Bronchial epithelial cell (primary cell): ENCODE results near the gene GPR61. TPM values are rescaled to one million over a fixed set of nuclear protein-coding genes. Genes with fewer than 3 reads are reported as not detected.

Experiments
- DNase-seq: peaks from one replicate; pipeline ENCODE4 v3.0.0-alpha.2; 2010; ENCODE audit warnings: low read depth
- FAIRE-seq: peaks from 2 replicates; lab custom pipeline; 2011; peaks lifted over from hg19 to GRCh38; lab: Jason Lieb, UNC
- H3K27me3 ChIP-seq: 2 replicates; pipeline ENCODE4 v1.5.1; 2011; ENCODE audit warnings: low read length; ENCODE audit not compliant: control insufficient read depth, insufficient read depth
- H3K36me3 ChIP-seq: 2 replicates; pipeline ENCODE4 v1.5.1; 2011; ENCODE audit warnings: low read length; ENCODE audit not compliant: control insufficient read depth, insufficient read depth
- H3K4me3 ChIP-seq: 2 replicates; pipeline ENCODE4 v1.5.1; 2011; ENCODE audit warnings: mild to moderate bottlenecking, low read depth, low read length, control low read depth
- CTCF ChIP-seq: IDR thresholded peaks from 2 replicates; pipeline ENCODE4 v1.5.1; 2011; ENCODE audit warnings: mild to moderate bottlenecking, moderate library complexity, low read length, control low read depth, inconsistent platforms; ENCODE audit not compliant: insufficient read depth, severe bottlenecking
- total RNA-seq: library from RNA; depleted of rRNA; stranded (reverse); fragments of >200 nt; gene quantifications from 2 replicates; pipeline ENCODE4 v1.2.1, GENCODE V29; 2014

GPR61 gene
- total RNA-seq, 1 donor from 2014 or later: not detected

- no peak for FAIRE-seq
Observed at GRCh38 chr1:109503935-109504334, 35.7 kb upstream of the GPR61 start.

GRCh38 chr1:109504974-109505373 lies 34.7 kb upstream of the GPR61 start:
- no peak for TF ChIP-seq CTCF
- no peak overlapping the region for H3K4me3 ChIP-seq
- peaks cover 1% of the 10 kb centered on the region for H3K36me3 ChIP-seq
- no peak for FAIRE-seq
- no peak for DNase-seq
- peaks cover 3% of the 10 kb centered on the region for H3K27me3 ChIP-seq

More at GRCh38 chr1:109503935-109504334, 35.7 kb upstream of the GPR61 start:
- Histone ChIP-seq H3K27me3 (peaks cover 3% of the 10 kb centered on the region), H3K4me3 (no peak overlapping the region), H3K36me3 (peaks cover 1% of the 10 kb centered on the region)
- TF ChIP-seq CTCF: no peak
- DNase-seq: no peak

GRCh38 chr1:109508001-109508872 lies 31.4 kb upstream of the GPR61 start:
- no peak for TF ChIP-seq CTCF
- FAIRE-seq (no peak), DNase-seq (no peak)
- H3K27me3 ChIP-seq: peaks cover 4% of the 10 kb centered on the region
- H3K4me3 ChIP-seq: no peak overlapping the region
- H3K36me3 ChIP-seq: no peaks in the 10 kb centered on the region

- FAIRE-seq: no peak
- Histone ChIP-seq H3K36me3 (no peaks in the 10 kb centered on the region), H3K4me3 (peak overlapping the region; percentile 41), H3K27me3 (peaks cover 4% of the 10 kb centered on the region)
- no peak for DNase-seq
- no peak for TF ChIP-seq CTCF
Observed at GRCh38 chr1:109508873-109509175, 30.8 kb upstream of the GPR61 start.

GRCh38 chr1:109509176-109510134 lies 30.2 kb upstream of the GPR61 start, which contains the start of gene AMIGO1:
TSS of gene AMIGO1 (minus strand) at chr1:109509727. CDS start at chr1:109508912, 815 bp downstream.
- peaks cover 4% of the 10 kb centered on the region for H3K27me3 ChIP-seq
- DNase-seq (no peak), FAIRE-seq (no peak)
- no peak for TF ChIP-seq CTCF
- H3K36me3 ChIP-seq: no peaks in the 10 kb centered on the region
- H3K4me3 ChIP-seq: peak within 1 kb of the TSS; percentile 41
